ENCODE results near the gene MMP7. TPM values are rescaled to one million over a fixed set of nuclear protein-coding genes. Genes with fewer than 3 reads are reported as not detected.

MMP7 gene
- polyA plus RNA-seq, 1 donor (not counting 4 experiments of a cell fraction or from before 2014, with no cell fraction given): 0.81 TPM

- H3K4me1 ChIP-seq (ENCODE audit: control insufficient read depth, extremely low read depth, insufficient read depth, low read length): peaks cover 19% of the 10 kb centered on the region
- TF ChIP-seq EZH2 (IDR thresholded peaks at IDR 0.05; ENCODE audit: low read length) (no peak), CTCF (optimal IDR thresholded peaks at IDR 0.05 in 1 of 3, IDR thresholded peaks at IDR 0.05 in 1 of 3, conservative IDR thresholded peaks at IDR 0.05 in 1 of 3; ENCODE audit: extremely low read depth in 1 of 3, insufficient read depth in 2 of 3, low read length in 3 of 3) (no peak)
- no peaks in the 10 kb centered on the region for H3K9me3 ChIP-seq (ENCODE audit: control insufficient read depth, low read depth, low read length)
- H4K20me1 ChIP-seq (ENCODE audit: control insufficient read depth, extremely low read depth, insufficient read depth, low read length): no peaks in the 10 kb centered on the region
- no peak overlapping the region for H3K9ac ChIP-seq (ENCODE audit: control insufficient read depth, extremely low read depth, insufficient read depth, low read length)
- FAIRE-seq: no peak
- no peak overlapping the region for H2AFZ ChIP-seq (ENCODE audit: control insufficient read depth, low read length)
- DNase-seq (ENCODE audit: low read depth, low spot score): no peak
- H3K4me3 ChIP-seq (ENCODE audit: control insufficient read depth in 2 of 3, extremely low read depth in 1 of 3, insufficient read depth in 2 of 3, low read depth in 1 of 3, low read length in 3 of 3): no peak overlapping the region
- no peaks in the 10 kb centered on the region for H3K36me3 ChIP-seq (ENCODE audit: control insufficient read depth in 2 of 2, extremely low read depth in 1 of 2, insufficient read depth in 2 of 2, low read length in 2 of 2)
- no peaks in the 10 kb centered on the region for H3K79me2 ChIP-seq (ENCODE audit: control insufficient read depth, insufficient read depth, low read length)
- dilution Hi-C loops (cut with MboI; ENCODE audit: extremely low pct_ligation_motif_present, low sequenced_read_pairs): no loop called here
- H3K4me2 ChIP-seq (ENCODE audit: control insufficient read depth, extremely low read depth, insufficient read depth, low read depth, low read length): no peak overlapping the region
- no peaks in the 10 kb centered on the region for H3K9me1 ChIP-seq (ENCODE audit: control insufficient read depth, extremely low read depth, insufficient read depth, low read length)
- no peaks in the 10 kb centered on the region for H3K27me3 ChIP-seq (ENCODE audit: control insufficient read depth, extremely low read depth, insufficient read depth, low read length)
- H3K27ac ChIP-seq (ENCODE audit: control insufficient read depth, insufficient read depth, low read length): no peak overlapping the region
These were observed 29.3 kb upstream of the MMP7 start for GRCh38 chr11:102559839-102560238.

- DNase-seq (ENCODE audit: low read depth, low spot score) (no peak), FAIRE-seq (no peak)
- Histone ChIP-seq H3K27me3 (ENCODE audit: control insufficient read depth, extremely low read depth, insufficient read depth, low read length) (no peaks in the 10 kb centered on the region), H3K9me1 (ENCODE audit: control insufficient read depth, extremely low read depth, insufficient read depth, low read length) (no peaks in the 10 kb centered on the region), H3K4me2 (ENCODE audit: control insufficient read depth, extremely low read depth, insufficient read depth, low read depth, low read length) (no peak overlapping the region), H3K79me2 (ENCODE audit: control insufficient read depth, insufficient read depth, low read length) (no peaks in the 10 kb centered on the region), H3K9me3 (ENCODE audit: control insufficient read depth, low read depth, low read length) (no peaks in the 10 kb centered on the region), H3K4me1 (ENCODE audit: control insufficient read depth, extremely low read depth, insufficient read depth, low read length) (peaks cover 25% of the 10 kb centered on the region), H3K9ac (ENCODE audit: control insufficient read depth, extremely low read depth, insufficient read depth, low read length) (no peak overlapping the region), H2AFZ (ENCODE audit: control insufficient read depth, low read length) (no peak overlapping the region), H3K36me3 (ENCODE audit: control insufficient read depth in 2 of 2, extremely low read depth in 1 of 2, insufficient read depth in 2 of 2, low read length in 2 of 2) (no peaks in the 10 kb centered on the region), H3K4me3 (ENCODE audit: control insufficient read depth in 2 of 3, extremely low read depth in 1 of 3, insufficient read depth in 2 of 3, low read depth in 1 of 3, low read length in 3 of 3) (no peak overlapping the region), H4K20me1 (ENCODE audit: control insufficient read depth, extremely low read depth, insufficient read depth, low read length) (no peaks in the 10 kb centered on the region), H3K27ac (ENCODE audit: control insufficient read depth, insufficient read depth, low read length) (no peak overlapping the region)
- TF ChIP-seq CTCF (optimal IDR thresholded peaks at IDR 0.05 in 1 of 3, IDR thresholded peaks at IDR 0.05 in 1 of 3, conservative IDR thresholded peaks at IDR 0.05 in 1 of 3; ENCODE audit: extremely low read depth in 1 of 3, insufficient read depth in 2 of 3, low read length in 3 of 3) (no peak), EZH2 (IDR thresholded peaks at IDR 0.05; ENCODE audit: low read length) (no peak)
- dilution Hi-C loops (cut with MboI; ENCODE audit: extremely low pct_ligation_motif_present, low sequenced_read_pairs): no loop called here
These were observed 24.5 kb upstream of the MMP7 start for GRCh38 chr11:102555091-102555490.

Data from keratinocyte (primary cell).